K562 (cell line): ENCODE measurements around the gene ING1. TPM values are rescaled to one million over a fixed set of nuclear protein-coding genes. Genes with fewer than 3 reads are reported as not detected.

ENCODE experiments used
- ATF4 ChIP-seq: fragments of 450-650 bp; formaldehyde crosslinking; IDR thresholded peaks from 2 replicates; pipeline ENCODE4 v1.4.0; 2022; ENCODE audit warnings: mild to moderate bottlenecking, moderate library complexity
- BHLHE40 ChIP-seq: IDR thresholded peaks from 2 replicates; pipeline ENCODE4 v1.6.1; 2011; ENCODE audit warnings: low read length, improper control_type of control experiment
- NR2C1 ChIP-seq, 2 experiments: fragments of 450-650 bp; IDR thresholded peaks; 2 replicates each; pipeline ENCODE4 v1.6.1; 2017; ENCODE audit warnings: mild to moderate bottlenecking in 2 of 2, antibody characterized with exemption in 1 of 2, inconsistent platforms in 1 of 2, missing compliant biosample characterization in 1 of 2, missing genetic modification characterization in 1 of 2
- PCBP1 ChIP-seq: fragments of 200-400 bp; formaldehyde crosslinking; IDR thresholded peaks from 2 replicates; pipeline ENCODE4 v1.6.1; 2018; ENCODE audit warnings: mild to moderate bottlenecking, low read depth, low read length; ENCODE audit not compliant: poor library complexity, severe bottlenecking
- RFX5 ChIP-seq: IDR thresholded peaks from 2 replicates; pipeline ENCODE4 v1.6.1; 2011; ENCODE audit warnings: low read depth, mild to moderate bottlenecking, improper control_type of control experiment, low read length
- ZNF75A ChIP-seq: fragments of 450-650 bp; formaldehyde crosslinking; IDR thresholded peaks from 2 replicates; pipeline ENCODE4 v1.4.0; 2020; ENCODE audit warnings: mild to moderate bottlenecking
- polyA plus RNA-seq, 8 experiments: library from polyadenylated mRNA; depleted of rRNA in 4 of 8; stranded (reverse) in 5 of 8; unstranded in 3 of 8; fragments of >200 nt; fragmentation: Nextera tagmentation in 2 of 8; fragmentation: Illumina TruSeq in 1 of 8; extraction: Ambion mirVana in 2 of 8; extraction: Trizol in 1 of 8; gene quantifications; 2 replicates each; pipeline versions ENCODE4 v1.2.1 to v1.2.3, GENCODE V29; 2011 to 2014; ENCODE audit warnings: inconsistent platforms in 1 of 8, missing spikeins in 1 of 8
- total RNA-seq, 7 experiments: library from RNA; depleted of rRNA in 6 of 7; stranded (reverse); fragments of >200 nt in 6 of 7; fragmentation: Illumina TruSeq in 2 of 7; extraction: Trizol in 2 of 7; gene quantifications; 2 replicates each; pipeline versions ENCODE4 v1.2.1 to v1.2.3, GENCODE V29; 2011 to 2021; ENCODE audit warnings: low replicate concordance in 1 of 7
- TF ChIP-seq, protein P1 (sequence below), 2 experiments: fragments of 150-350 bp in 1 of 2; IDR thresholded peaks; 2 replicates each; pipeline ENCODE4 v1.6.1; 2012 to 2016; ENCODE audit warnings: low read depth in 2 of 2, low read length in 2 of 2, mild to moderate bottlenecking in 1 of 2, moderate library complexity in 1 of 2
- TF ChIP-seq, protein P2 (sequence below), 2 experiments: fragments of 450-650 bp in 1 of 2; sonication (generic) in 1 of 2; formaldehyde crosslinking in 1 of 2; IDR thresholded peaks in 1 of 2; conservative IDR thresholded peaks in 1 of 2; 2 replicates each; pipeline versions ENCODE4 v1.6.1 to v1.8.1; 2016 to 2023; ENCODE audit warnings: mild to moderate bottlenecking in 2 of 2, moderate library complexity in 2 of 2, inconsistent platforms in 1 of 2, missing genetic modification reagents in 1 of 2
- TF ChIP-seq, protein P3 (sequence below), 2 experiments: IDR thresholded peaks; 2 replicates each; pipeline ENCODE4 v1.6.1; 2011; ENCODE audit warnings: borderline replicate concordance in 1 of 2, control low read depth in 1 of 2, low read depth in 1 of 2, low read length in 1 of 2, mild to moderate bottlenecking in 1 of 2, mixed read lengths in 1 of 2, moderate library complexity in 1 of 2; ENCODE audit not compliant: insufficient read depth in 1 of 2, insufficient read length in 1 of 2, poor library complexity in 1 of 2, severe bottlenecking in 1 of 2; ENCODE audit errors: extremely low read depth in 1 of 2

The ING1 gene
- total and polyA plus RNA-seq, 9 of the 15 experiments (the other 6 are each of a cell fraction or from before 2014, with no cell fraction given): 1.0 to 20.1 (median 8.2) TPM

- TF ChIP-seq, protein P1, sequence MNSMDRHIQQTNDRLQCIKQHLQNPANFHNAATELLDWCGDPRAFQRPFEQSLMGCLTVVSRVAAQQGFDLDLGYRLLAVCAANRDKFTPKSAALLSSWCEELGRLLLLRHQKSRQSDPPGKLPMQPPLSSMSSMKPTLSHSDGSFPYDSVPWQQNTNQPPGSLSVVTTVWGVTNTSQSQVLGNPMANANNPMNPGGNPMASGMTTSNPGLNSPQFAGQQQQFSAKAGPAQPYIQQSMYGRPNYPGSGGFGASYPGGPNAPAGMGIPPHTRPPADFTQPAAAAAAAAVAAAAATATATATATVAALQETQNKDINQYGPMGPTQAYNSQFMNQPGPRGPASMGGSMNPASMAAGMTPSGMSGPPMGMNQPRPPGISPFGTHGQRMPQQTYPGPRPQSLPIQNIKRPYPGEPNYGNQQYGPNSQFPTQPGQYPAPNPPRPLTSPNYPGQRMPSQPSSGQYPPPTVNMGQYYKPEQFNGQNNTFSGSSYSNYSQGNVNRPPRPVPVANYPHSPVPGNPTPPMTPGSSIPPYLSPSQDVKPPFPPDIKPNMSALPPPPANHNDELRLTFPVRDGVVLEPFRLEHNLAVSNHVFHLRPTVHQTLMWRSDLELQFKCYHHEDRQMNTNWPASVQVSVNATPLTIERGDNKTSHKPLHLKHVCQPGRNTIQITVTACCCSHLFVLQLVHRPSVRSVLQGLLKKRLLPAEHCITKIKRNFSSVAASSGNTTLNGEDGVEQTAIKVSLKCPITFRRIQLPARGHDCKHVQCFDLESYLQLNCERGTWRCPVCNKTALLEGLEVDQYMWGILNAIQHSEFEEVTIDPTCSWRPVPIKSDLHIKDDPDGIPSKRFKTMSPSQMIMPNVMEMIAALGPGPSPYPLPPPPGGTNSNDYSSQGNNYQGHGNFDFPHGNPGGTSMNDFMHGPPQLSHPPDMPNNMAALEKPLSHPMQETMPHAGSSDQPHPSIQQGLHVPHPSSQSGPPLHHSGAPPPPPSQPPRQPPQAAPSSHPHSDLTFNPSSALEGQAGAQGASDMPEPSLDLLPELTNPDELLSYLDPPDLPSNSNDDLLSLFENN (IDR thresholded peaks at IDR 0.05; ENCODE audit: low read depth in 2 of 2, low read length in 2 of 2): no peak
- TF ChIP-seq, protein P2, sequence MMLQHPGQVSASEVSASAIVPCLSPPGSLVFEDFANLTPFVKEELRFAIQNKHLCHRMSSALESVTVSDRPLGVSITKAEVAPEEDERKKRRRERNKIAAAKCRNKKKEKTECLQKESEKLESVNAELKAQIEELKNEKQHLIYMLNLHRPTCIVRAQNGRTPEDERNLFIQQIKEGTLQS (IDR thresholded peaks at IDR 0.05): no peak
- TF ChIP-seq, protein P2 (CRISPR knock-in tag; conservative IDR thresholded peaks at IDR 0.05): no peak
- TF ChIP-seq ATF4 (CRISPR knock-in tag) (no peak), PCBP1 (no peak), ZNF75A (CRISPR knock-in tag) (no peak), NR2C1 (IDR thresholded peaks at IDR 0.05) (peak; percentile 57), NR2C1 (tag; IDR thresholded peaks at IDR 0.05) (peak; percentile 70), BHLHE40 (0 out of 2 replicates have a peak, but pooled peaks have one; percentile 4), RFX5 (no peak)
- TF ChIP-seq, protein P3, sequence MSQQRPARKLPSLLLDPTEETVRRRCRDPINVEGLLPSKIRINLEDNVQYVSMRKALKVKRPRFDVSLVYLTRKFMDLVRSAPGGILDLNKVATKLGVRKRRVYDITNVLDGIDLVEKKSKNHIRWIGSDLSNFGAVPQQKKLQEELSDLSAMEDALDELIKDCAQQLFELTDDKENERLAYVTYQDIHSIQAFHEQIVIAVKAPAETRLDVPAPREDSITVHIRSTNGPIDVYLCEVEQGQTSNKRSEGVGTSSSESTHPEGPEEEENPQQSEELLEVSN (IDR thresholded peaks at IDR 0.05; ENCODE audit: borderline replicate concordance in 1 of 2, extremely low read depth in 1 of 2, insufficient read depth in 1 of 2, insufficient read length in 1 of 2, low read depth in 1 of 2, low read length in 1 of 2, poor library complexity in 1 of 2, severe bottlenecking in 1 of 2): peak in 1 of 2 experiments; percentile 73
These were observed 1.2 kb upstream of the ING1 start (continued) for GRCh38 chr13:110712081-110712848.
